CD4-positive, alpha-beta T cell treated with Interleukin-17A for 4 hours (primary cell): Measurements from ENCODE around the gene NTPCR.
A peak's percentile ranks its signal among the peaks of the same experiment; 100 is the strongest.
"Not testable (repeated sequence)": the region's sequence is repeated elsewhere in the genome, so short reads cannot be mapped to it uniquely, and the experiment has no call there.

Source experiments
- DNase-seq: peaks from one replicate; pipeline ENCODE4 v3.0.0-alpha.2; 2020; ENCODE audit warnings: mixed read lengths

Gene NTPCR, protein sequence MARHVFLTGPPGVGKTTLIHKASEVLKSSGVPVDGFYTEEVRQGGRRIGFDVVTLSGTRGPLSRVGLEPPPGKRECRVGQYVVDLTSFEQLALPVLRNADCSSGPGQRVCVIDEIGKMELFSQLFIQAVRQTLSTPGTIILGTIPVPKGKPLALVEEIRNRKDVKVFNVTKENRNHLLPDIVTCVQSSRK

DNA sequence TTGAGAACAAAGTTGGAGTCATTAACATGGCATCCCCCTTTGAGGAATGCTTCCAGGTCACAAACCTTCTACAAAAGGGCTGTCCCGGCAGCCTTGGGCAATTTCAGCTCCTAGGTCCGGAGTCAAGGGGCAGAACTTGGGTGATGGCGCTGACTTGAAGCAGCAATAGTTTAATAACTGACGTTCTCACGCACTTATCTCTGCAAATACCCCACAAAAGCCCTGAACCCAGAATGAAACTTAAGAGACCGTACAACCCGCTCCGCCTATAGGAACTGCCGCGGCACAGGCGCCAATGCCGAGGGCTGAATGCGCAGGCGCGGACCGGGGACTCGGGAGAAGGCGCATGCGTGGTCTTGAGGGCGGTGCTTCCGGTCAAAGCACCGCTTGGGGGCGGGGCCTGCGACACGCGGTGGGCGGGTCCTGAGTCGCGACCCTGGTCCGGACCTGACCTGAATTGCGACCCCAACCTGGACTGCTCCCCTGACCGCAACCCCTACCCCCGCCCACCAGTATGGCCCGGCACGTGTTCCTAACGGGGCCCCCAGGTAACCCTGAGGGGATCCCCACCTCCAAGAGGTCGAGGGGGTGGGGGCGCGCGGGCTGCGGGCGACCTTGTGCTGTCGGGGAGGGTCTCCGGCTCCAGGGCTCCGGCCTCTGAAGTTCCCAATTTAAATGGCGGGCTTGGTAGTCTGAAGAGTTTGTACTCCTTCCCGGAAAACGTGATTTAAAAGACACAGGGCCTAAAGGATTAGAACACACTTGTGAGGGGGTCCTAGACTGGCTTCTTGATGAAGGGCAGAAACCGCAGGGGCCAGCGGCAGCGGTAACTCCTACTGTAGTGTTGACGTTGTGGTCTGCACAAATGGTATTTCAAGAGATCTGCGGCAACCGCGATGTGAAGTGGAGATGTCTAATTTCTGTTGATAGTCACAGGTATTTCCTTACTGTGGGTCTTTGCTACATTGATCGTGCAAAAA lies at the start of gene NTPCR:
Gene NTPCR, plus strand, starts transcription at position 415 of the 980 bp plus-strand sequence. Its CDS starts 100 bp downstream, at position 515.
- peak; percentile 97 for DNase-seq

GRCh38 chr1:232900818-232901217 lies 49.6 kb upstream of the NTPCR start:
- DNase-seq, result no peak

DNA sequence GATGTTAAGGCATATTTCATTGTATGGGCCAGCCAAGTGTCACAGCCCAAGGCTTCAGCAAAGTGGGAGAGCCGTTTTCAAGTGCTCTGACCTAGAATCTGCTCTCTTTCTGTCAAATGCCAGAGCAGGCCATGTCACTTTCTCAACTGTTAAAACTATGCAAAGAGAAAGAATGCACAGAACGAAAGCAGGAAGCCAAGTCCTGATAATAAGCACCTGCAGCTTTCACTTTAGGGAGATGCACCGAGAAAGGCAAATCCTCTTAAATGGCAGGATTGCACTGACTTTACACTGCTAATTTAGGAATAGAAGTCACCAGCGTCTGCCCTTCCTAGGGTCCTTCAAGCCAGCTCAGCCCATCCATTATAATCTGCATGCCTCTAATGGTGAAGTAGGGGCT lies 49.2 kb upstream of the NTPCR start:
- DNase-seq, result no peak

DNA sequence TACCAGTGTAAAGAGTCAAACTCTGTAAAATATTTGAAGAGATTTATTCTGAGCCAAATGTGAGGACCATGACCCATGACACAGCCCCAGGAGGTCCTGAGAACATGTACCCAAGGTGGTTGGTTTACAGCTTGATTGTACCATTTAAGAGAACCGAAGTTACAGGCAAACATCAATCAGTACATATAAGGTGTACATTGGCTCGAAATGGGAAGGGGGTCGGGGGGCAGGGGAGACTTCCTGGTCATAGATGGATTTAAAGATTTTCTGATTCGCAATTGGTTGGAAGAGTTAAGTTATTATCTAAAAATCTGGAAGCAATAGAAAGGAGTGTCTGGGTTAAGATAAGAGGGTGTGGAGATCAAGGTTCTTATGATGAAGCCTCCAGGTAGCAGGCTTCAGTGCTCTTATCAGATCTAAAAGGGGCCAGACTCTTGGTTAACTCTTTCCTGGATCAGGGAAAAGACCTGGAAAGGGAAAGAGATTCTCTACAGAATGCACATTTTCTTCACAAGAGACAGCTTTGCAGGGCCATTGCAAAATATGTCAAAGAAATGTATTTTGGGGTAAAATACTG lies 47.5 kb upstream of the NTPCR start:
- DNase-seq, result no peak

DNA sequence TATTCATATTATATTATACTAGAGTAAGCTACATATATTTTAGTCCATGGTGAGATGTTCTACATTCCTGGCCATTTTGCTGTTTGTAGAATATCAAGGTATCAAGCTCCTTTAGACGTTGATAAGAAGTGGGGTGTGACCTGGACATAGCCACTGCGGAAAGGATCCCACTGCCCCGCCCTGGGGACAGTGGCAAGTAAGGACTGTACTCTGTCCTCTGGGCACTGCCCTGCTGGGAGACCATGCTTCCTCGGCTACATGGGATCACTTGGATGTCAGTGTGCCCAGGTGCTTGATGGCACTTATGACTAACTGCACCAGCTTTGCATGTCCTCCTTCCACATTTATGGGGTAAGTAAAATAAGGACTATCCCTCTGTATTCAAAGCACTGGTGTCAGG lies 46.3 kb upstream of the NTPCR start:
- no peak for DNase-seq

DNA sequence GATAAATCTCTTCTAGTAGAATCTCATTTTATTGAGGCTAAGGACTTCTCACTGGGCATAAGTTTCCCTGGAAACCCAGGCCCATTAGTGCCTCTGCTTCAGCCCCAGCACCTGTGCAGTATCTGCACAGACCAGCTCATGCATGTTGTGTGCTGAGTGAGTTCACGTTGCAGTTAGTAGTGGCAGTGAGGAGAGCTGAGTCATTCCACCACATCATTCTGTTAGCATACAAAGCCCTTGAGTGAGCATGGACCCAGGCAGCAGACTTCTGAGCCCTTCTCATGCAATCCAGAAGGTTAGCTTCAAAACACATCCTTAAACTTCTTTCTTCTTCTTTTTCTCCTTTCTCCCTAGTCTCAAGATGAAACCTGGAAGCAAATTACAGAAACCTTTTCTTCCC lies 45.8 kb upstream of the NTPCR start:
- DNase-seq, result no peak

GRCh38 chr1:232905331-232906034 lies 44.9 kb upstream of the NTPCR start:
- no peak for DNase-seq

DNA sequence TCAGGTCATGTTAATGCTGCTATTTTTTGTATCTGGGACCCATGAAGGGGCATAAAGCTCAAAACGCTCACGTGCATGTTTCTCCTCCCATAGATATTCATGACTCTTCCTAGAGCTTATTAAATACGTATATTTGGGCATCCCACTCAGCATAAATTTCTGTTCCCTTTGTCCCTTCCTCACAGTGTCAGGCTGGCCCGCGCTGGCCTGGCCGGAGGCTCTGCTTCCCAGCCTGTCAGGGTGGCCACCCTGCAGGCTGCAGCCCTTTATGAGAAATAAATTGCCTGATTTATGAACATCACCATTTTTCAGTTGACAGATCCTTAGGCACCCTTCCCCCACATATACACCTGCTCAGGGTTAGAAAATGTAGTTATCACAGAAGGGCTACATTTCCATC lies 44.0 kb upstream of the NTPCR start:
- DNase-seq, result no peak

DNA sequence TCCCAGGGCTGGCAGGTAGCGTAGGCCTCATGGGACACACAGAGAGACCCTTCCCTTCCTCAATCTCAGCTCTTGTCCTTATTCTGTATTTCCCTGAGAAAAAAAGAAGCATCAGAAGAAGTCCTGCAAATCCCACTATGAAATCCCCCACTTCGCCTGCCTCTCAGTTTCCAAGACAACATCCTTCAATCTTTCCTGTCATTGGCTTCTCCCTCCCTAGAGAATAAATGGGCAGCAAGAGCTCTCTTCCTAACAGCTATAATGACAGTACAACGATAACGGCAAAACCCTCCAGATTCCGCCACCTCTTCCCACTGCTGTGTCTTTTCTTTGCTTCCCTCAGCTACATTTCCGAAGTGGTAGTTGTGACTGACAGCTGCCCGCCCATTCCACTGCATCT lies 41.6 kb upstream of the NTPCR start:
- no peak for DNase-seq

GRCh38 chr1:232909752-232910151 lies 40.7 kb upstream of the NTPCR start:
- DNase-seq, result no peak

DNA sequence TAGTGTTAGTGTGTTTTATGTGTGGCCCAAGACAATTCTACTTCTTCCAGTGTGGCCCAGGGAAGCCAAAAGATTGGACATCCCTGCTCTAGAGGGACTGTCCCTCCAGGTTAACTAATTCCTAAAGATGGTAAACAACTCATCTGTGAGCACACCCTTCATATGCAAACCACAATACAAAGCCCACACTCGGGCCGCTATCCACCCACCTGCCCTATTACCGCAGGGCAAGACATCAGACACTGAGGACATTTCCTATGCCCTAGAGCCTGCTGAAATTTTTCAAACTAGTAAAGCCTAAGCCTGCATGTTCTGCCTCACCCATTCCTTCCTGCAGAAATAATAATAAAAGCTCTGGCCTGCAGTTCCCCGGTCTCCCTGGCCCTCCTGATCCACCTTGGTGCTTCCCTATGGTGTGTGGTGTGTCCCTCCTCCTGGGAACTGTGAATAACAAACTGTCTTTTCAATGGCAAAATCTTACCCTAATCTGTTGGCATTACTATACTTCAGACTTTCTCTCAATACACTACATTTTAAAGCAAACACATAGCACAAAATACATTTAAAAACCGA lies 39.3 kb upstream of the NTPCR start:
- no peak for DNase-seq

DNA sequence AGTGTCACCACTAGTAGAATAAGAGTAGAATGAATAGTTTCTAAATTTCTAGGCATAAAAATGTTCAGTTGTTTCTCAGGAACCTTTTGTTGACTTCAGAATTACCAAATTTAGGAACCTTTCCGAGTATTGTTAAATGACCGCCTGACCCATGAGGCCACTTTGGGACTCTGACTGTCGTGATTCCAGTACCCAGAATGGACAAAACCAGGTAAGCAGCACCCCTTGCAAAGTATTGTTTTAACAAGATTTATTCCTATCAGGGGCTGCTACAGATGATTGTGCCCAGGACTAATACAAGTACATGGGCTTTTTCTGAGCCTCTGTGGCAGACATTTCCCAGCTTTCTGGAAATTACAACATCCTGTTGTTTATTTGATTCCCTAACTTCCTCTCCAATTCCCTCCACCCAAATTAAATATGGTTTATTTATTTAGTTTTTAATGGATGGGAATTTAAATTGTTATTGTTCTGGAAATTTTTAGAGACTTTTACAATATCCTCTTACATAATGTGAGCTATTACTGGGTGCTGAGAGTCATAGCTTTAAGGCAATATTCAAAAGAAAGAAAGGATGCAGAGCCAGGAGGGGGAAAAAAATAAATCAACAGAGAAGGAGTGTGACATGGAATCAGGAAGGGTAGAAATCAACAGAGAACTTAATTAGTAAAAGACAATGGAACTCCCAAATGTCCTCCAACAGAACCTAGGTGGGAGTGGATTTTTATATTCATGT lies 37.4 kb upstream of the NTPCR start:
- no peak for DNase-seq

- not testable (repeated sequence) for DNase-seq
Measured at GRCh38 chr1:232914271-232914670, 36.1 kb upstream of the NTPCR start.

- no peak for DNase-seq
Measured at GRCh38 chr1:232915212-232915611, 35.2 kb upstream of the NTPCR start.

DNA sequence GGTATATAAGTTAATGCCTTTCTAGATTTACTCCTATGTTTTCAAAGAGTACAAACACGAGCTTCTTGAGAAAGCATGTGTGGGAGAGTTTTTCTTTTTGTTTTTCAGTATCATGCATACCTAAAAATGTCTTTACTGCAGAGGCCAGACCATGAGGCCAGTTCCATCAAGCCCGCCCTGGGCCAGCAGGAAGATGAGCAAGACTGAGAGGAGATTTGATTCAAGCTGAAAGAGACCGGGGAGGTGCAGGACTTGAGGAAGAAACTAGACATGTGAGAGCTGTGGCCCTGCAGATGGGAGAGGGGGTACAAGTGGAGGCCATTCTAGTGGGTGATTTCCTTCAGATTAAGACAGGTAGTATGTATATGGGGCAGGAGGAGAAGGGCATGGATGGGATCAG lies 33.4 kb upstream of the NTPCR start:
- no peak for DNase-seq

- DNase-seq, result no peak
Measured at GRCh38 chr1:232921381-232921780, 29.0 kb upstream of the NTPCR start.

GRCh38 chr1:232922485-232922884 lies 27.9 kb upstream of the NTPCR start:
- no peak for DNase-seq

- peak; percentile 59 for DNase-seq
Measured at GRCh38 chr1:232923739-232924386, 26.5 kb upstream of the NTPCR start.

- DNase-seq, result no peak
Measured at GRCh38 chr1:232924874-232925273, 25.5 kb upstream of the NTPCR start.

- DNase-seq, result peak; percentile 19
Measured at GRCh38 chr1:232925421-232926220, 24.8 kb upstream of the NTPCR start.

DNA sequence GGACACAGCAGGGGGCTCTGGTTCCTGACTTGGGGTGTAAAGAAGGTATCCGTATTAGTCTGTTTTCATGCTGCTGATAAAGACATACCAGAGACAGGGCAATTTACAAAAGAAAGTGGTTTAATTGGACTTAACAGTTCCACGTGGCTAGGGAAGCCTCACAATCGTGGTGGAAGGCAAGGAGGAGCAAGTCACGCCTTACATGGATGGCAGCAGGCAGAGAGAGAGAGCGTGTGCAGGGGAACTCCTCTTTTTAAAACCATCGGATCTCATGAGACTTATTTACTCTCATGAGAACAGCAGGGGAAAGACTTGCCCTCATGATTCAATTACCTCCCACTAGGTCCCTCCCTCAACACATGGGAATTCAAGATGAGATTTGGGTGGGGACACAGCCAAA lies 23.2 kb upstream of the NTPCR start:
- DNase-seq, result not testable (repeated sequence)
